Neural progenitor cell (in vitro differentiated cells): ENCODE results near the gene MKS1.

Experiments used
- EZH2 ChIP-seq: fragments of 200-600 bp; sonication (generic); IDR thresholded peaks from 2 replicates; pipeline ENCODE4 v1.6.1; 2017; ENCODE audit warnings: antibody characterized with exemption, mild to moderate bottlenecking, moderate library complexity
- EZH2phosphoT487 ChIP-seq: fragments of 200-600 bp; sonication (generic); IDR thresholded peaks from 2 replicates; pipeline ENCODE4 v1.6.1; 2017; ENCODE audit warnings: antibody characterized with exemption

GRCh38 chr17:58170622-58171021 is 48.4 kb downstream of the MKS1 start:
- TF ChIP-seq EZH2phosphoT487 (no peak), EZH2 (no peak)
